Measurements from ENCODE around the gene DMAC2. TPM values are rescaled to one million over a fixed set of nuclear protein-coding genes. Genes with fewer than 3 reads are reported as not detected.
A peak's percentile ranks its signal among the peaks of the same experiment; 100 is the strongest.
"Not testable (repeated sequence)": the region's sequence is repeated elsewhere in the genome, so short reads cannot be mapped to it uniquely, and the experiment has no call there.

DMAC2 gene
- total RNA-seq, 1 donor from 2014 or later: 39.5 TPM

DNA sequence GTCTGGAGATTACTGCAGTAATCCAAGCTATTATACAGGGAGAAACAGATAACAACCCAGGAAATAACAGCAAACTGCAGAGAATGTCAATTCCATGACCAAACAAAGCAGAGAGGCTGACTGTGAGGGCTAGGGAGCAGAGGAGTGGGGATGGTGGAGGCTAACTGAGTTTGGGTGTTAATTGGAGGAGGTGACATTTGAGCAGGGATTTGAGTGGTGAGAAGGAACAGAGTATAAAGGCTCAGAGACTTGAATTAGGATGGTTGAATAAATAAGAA lies 3.1 kb downstream of the DMAC2 start:
- Histone ChIP-seq H3K27me3 (ENCODE audit: control insufficient read depth, insufficient read depth, low read length) (no peaks in the 10 kb centered on the region), H3K36me3 (ENCODE audit: control insufficient read depth, insufficient read depth, low read length) (peaks cover 11% of the 10 kb centered on the region), H3K4me3 (ENCODE audit: low read depth, low read length) (no peak overlapping the region)
- FAIRE-seq (no peak), DNase-seq (ENCODE audit: low read depth) (no peak)
- TF ChIP-seq, protein P1, sequence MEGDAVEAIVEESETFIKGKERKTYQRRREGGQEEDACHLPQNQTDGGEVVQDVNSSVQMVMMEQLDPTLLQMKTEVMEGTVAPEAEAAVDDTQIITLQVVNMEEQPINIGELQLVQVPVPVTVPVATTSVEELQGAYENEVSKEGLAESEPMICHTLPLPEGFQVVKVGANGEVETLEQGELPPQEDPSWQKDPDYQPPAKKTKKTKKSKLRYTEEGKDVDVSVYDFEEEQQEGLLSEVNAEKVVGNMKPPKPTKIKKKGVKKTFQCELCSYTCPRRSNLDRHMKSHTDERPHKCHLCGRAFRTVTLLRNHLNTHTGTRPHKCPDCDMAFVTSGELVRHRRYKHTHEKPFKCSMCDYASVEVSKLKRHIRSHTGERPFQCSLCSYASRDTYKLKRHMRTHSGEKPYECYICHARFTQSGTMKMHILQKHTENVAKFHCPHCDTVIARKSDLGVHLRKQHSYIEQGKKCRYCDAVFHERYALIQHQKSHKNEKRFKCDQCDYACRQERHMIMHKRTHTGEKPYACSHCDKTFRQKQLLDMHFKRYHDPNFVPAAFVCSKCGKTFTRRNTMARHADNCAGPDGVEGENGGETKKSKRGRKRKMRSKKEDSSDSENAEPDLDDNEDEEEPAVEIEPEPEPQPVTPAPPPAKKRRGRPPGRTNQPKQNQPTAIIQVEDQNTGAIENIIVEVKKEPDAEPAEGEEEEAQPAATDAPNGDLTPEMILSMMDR (IDR thresholded peaks at IDR 0.05; ENCODE audit: insufficient read depth, low read length, severe bottlenecking): no peak

- DNase-seq (ENCODE audit: low read depth): no peak
- H3K36me3 ChIP-seq (ENCODE audit: control insufficient read depth, insufficient read depth, low read length): peaks cover 11% of the 10 kb centered on the region
- TF ChIP-seq, protein P1 (IDR thresholded peaks at IDR 0.05; ENCODE audit: insufficient read depth, low read length, severe bottlenecking): no peak
- no peaks in the 10 kb centered on the region for H3K27me3 ChIP-seq (ENCODE audit: control insufficient read depth, insufficient read depth, low read length)
- FAIRE-seq: no peak
- H3K4me3 ChIP-seq (ENCODE audit: low read depth, low read length): no peak overlapping the region
Measured at GRCh38 chr19:41435936-41436673, 3.6 kb downstream of the DMAC2 start.

GRCh38 chr19:41435376-41435775 lies 4.3 kb downstream of the DMAC2 start:
- not testable (repeated sequence) for DNase-seq (ENCODE audit: low read depth); H3K27me3 ChIP-seq (ENCODE audit: control insufficient read depth, insufficient read depth, low read length); FAIRE-seq; H3K4me3 ChIP-seq (ENCODE audit: low read depth, low read length)
- H3K36me3 ChIP-seq (ENCODE audit: control insufficient read depth, insufficient read depth, low read length): peaks cover 11% of the 10 kb centered on the region

GRCh38 chr19:41434450-41434849 lies 5.3 kb downstream of the DMAC2 start:
- Histone ChIP-seq H3K4me3 (ENCODE audit: low read depth, low read length) (no peak overlapping the region), H3K36me3 (ENCODE audit: control insufficient read depth, insufficient read depth, low read length) (peaks cover 11% of the 10 kb centered on the region), H3K27me3 (ENCODE audit: control insufficient read depth, insufficient read depth, low read length) (no peaks in the 10 kb centered on the region)
- DNase-seq (ENCODE audit: low read depth) (no peak), FAIRE-seq (no peak)
- TF ChIP-seq, protein P1 (IDR thresholded peaks at IDR 0.05; ENCODE audit: insufficient read depth, low read length, severe bottlenecking): no peak

- Histone ChIP-seq H3K4me3 (ENCODE audit: low read depth, low read length) (no peak overlapping the region), H3K36me3 (ENCODE audit: control insufficient read depth, insufficient read depth, low read length) (peaks cover 11% of the 10 kb centered on the region), H3K27me3 (ENCODE audit: control insufficient read depth, insufficient read depth, low read length) (no peaks in the 10 kb centered on the region)
- FAIRE-seq (no peak), DNase-seq (ENCODE audit: low read depth) (no peak)
- TF ChIP-seq, protein P1 (IDR thresholded peaks at IDR 0.05; ENCODE audit: insufficient read depth, low read length, severe bottlenecking): no peak
Measured at GRCh38 chr19:41433171-41433570, 6.5 kb downstream of the DMAC2 start.

DNA sequence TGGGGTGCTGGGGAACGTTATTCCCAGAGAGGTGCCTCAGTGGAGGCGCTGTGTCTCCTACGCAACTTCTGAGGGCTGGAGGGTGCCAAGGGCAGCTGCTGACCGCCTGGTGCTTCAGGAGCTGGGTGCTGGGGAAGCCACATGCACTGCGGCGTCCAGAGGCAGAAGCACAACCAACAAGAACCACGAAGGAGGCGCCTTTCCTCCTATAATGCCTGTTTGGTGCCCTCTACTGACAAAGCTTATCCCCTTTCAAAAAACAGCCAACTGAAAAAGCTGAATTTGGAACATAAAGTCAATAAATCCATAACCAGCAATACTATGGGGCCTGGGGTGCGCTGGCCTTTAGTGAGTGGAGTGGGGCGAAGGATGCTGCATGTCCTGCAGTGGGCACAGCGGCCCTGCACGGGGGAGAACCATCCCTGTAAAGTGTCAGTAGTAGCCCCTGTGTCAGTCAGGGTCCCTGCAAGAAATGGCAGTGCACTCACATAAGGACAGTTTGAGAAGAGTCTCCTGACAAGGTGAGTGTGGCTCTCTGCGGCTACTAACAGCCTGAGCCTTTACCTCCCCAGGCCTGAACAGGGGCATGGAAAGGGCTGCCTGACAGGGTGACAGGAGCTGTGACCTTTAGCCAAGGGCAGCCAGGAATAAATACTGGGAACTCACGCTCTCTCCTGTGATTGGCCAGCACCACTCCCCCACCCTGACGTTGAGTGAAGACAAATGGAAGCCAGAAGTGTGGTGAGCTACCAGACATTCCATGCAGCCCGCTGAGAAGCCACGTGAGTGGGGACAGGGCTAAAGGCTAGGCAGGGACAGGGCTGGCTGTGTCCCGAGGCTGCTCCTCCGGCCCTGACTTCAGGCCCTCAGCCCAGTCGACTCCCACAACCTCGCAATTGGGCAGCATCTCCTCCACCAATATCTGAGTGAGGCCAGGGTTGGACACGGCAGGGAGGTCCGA lies 8.0 kb downstream of the DMAC2 start:
- DNase-seq (ENCODE audit: low read depth) (peak; percentile 25), FAIRE-seq (no peak)
- Histone ChIP-seq H3K27me3 (ENCODE audit: control insufficient read depth, insufficient read depth, low read length) (no peaks in the 10 kb centered on the region), H3K36me3 (ENCODE audit: control insufficient read depth, insufficient read depth, low read length) (peaks cover 8% of the 10 kb centered on the region), H3K4me3 (ENCODE audit: low read depth, low read length) (no peak overlapping the region)
- TF ChIP-seq, protein P1 (IDR thresholded peaks at IDR 0.05; ENCODE audit: insufficient read depth, low read length, severe bottlenecking): peak; percentile 61

All from bronchial epithelial cell (primary cell).